ENCODE results near the gene UIMC1.

UIMC1 gene

GRCh38 chr5:176857216-176857893 lies 149.2 kb downstream of the UIMC1 start:
- FAIRE-seq (no peak), DNase-seq (ENCODE audit: insufficient read length, low spot score) (no peak)

- no peak for FAIRE-seq
- DNase-seq (ENCODE audit: insufficient read length, low spot score) = no peak
These were observed 149.8 kb downstream of the UIMC1 start for GRCh38 chr5:176856746-176857145.

GRCh38 chr5:176855598-176855997 lies 151.0 kb downstream of the UIMC1 start:
- FAIRE-seq (no peak), DNase-seq (ENCODE audit: insufficient read length, low spot score) (no peak)
